Ascending aorta (tissue), 2 donors: Measurements from ENCODE around the gene ERBB2. TPM values are rescaled to one million over a fixed set of nuclear protein-coding genes. Genes with fewer than 3 reads are reported as not detected.
"Not testable (repeated sequence)": the region's sequence is repeated elsewhere in the genome, so short reads cannot be mapped to it uniquely, and the experiment has no call there.

Experiments used
- DNase-seq, 2 donors: peaks; one replicate each; pipeline ENCODE4 v3.0.0-alpha.2; 2019; ENCODE audit warnings: low spot score in 2 of 2
- H3K27ac ChIP-seq, 2 donors: fragments of 200-600 bp; sonication (generic); one replicate each; pipeline ENCODE4 v1.5.1; 2016 to 2017; ENCODE audit warnings: mild to moderate bottlenecking in 1 of 2
- H3K27me3 ChIP-seq: fragments of 200-600 bp; sonication (generic); one replicate; pipeline ENCODE4 v1.5.1; 2017
- H3K36me3 ChIP-seq, 2 donors: fragments of 200-600 bp; sonication (generic); one replicate each; pipeline ENCODE4 v1.5.1; 2016
- H3K4me1 ChIP-seq, 2 donors: fragments of 200-600 bp; sonication (generic); one replicate each; pipeline ENCODE4 v1.5.1; 2016 to 2017; ENCODE audit warnings: mild to moderate bottlenecking in 1 of 2
- H3K4me3 ChIP-seq, 2 donors: fragments of 200-600 bp; sonication (generic); one replicate each; pipeline ENCODE4 v1.5.1; 2016 to 2017; ENCODE audit warnings: mild to moderate bottlenecking in 1 of 2
- H3K9me3 ChIP-seq, 2 donors: fragments of 200-600 bp; sonication (generic); one replicate each; pipeline ENCODE4 v1.5.1; 2016
- CTCF ChIP-seq, 3 experiments: fragments of 200-600 bp in 2 of 3; fragments of 450-650 bp in 1 of 3; sonication (generic) in 2 of 3; IDR thresholded peaks; one replicate each; pipeline ENCODE4 v1.5.1; 2016 to 2019; ENCODE audit warnings: antibody characterized with exemption in 3 of 3, mild to moderate bottlenecking in 1 of 3, moderate library complexity in 1 of 3
- intact Hi-C: fragments of 100-400 bp; cut with DNase I; formaldehyde crosslinking; loops from one replicate; pipeline ENCODE4 v1.15.1; 2023
- total RNA-seq: library from RNA; depleted of rRNA; stranded (reverse); fragments of >200 nt; gene quantifications from one replicate; pipeline ENCODE4 v1.1.0, GENCODE V29; 2016

Gene ERBB2
- total RNA-seq, 1 donor from 2014 or later: 124 TPM

- DNase-seq: no peak
- Histone ChIP-seq H3K27ac (no peak overlapping the region), H3K27me3 (peaks cover 12% of the 10 kb centered on the region), H3K9me3 (no peaks in the 10 kb centered on the region), H3K4me3 (no peak overlapping the region), H3K36me3 (no peaks in the 10 kb centered on the region), H3K4me1 (peaks cover 0 to 6% of the 10 kb centered on the region in 2 donors)
- no peak for TF ChIP-seq CTCF (IDR thresholded peaks at IDR 0.05)
- intact Hi-C loops: no loop called here
Measured at GRCh38 chr17:39744075-39744835, 44.4 kb downstream of the ERBB2 start.

GRCh38 chr17:39744836-39745215 lies 45.0 kb downstream of the ERBB2 start:
- intact Hi-C loops: no loop called here
- peaks cover 12% of the 10 kb centered on the region for H3K27me3 ChIP-seq
- no peak for DNase-seq

GRCh38 chr17:39745335-39746144 lies 45.7 kb downstream of the ERBB2 start:
- DNase-seq: no peak
- no peaks in the 10 kb centered on the region for H3K9me3 ChIP-seq
- no peak overlapping the region for H3K27ac ChIP-seq
- TF ChIP-seq CTCF (IDR thresholded peaks at IDR 0.05): no peak
- intact Hi-C loops: no loop called here
- H3K4me1 ChIP-seq: peaks cover 0 to 6% of the 10 kb centered on the region in 2 donors
- H3K4me3 ChIP-seq: no peak overlapping the region
- H3K36me3 ChIP-seq: no peaks in the 10 kb centered on the region
- peaks cover 9% of the 10 kb centered on the region for H3K27me3 ChIP-seq

More at GRCh38 chr17:39744836-39745215, 45.0 kb downstream of the ERBB2 start:
- Histone ChIP-seq H3K9me3 (no peaks in the 10 kb centered on the region), H3K4me3 (no peak overlapping the region), H3K36me3 (no peaks in the 10 kb centered on the region), H3K27ac (no peak overlapping the region), H3K4me1 (peaks cover 0 to under 1% of the 10 kb centered on the region in 2 donors)
- TF ChIP-seq CTCF (IDR thresholded peaks at IDR 0.05): no peak

GRCh38 chr17:39746145-39746461 lies 46.2 kb downstream of the ERBB2 start:
- TF ChIP-seq CTCF (IDR thresholded peaks at IDR 0.05): no peak
- no peak overlapping the region for H3K4me3 ChIP-seq
- H3K27ac ChIP-seq: no peak overlapping the region
- no peaks in the 10 kb centered on the region for H3K36me3 ChIP-seq
- intact Hi-C loops: no loop called here
- no peaks in the 10 kb centered on the region for H3K9me3 ChIP-seq
- no peak for DNase-seq
- H3K4me1 ChIP-seq: peaks cover 0 to 7% of the 10 kb centered on the region in 2 donors
- peaks cover 3% of the 10 kb centered on the region for H3K27me3 ChIP-seq

- H3K36me3 ChIP-seq: no peaks in the 10 kb centered on the region
- intact Hi-C loops: no loop called here
- no peaks in the 10 kb centered on the region for H3K9me3 ChIP-seq
- H3K27me3 ChIP-seq: no peaks in the 10 kb centered on the region
- no peak overlapping the region for H3K27ac ChIP-seq
- TF ChIP-seq CTCF (IDR thresholded peaks at IDR 0.05): no peak
- no peak overlapping the region for H3K4me3 ChIP-seq
- DNase-seq: no peak
- peaks cover 0 to 7% of the 10 kb centered on the region in 2 donors for H3K4me1 ChIP-seq
Measured at GRCh38 chr17:39747745-39748144, 47.9 kb downstream of the ERBB2 start.

GRCh38 chr17:39748444-39749034 lies 48.7 kb downstream of the ERBB2 start:
- intact Hi-C loops, H3K27me3 ChIP-seq, DNase-seq, H3K4me3 ChIP-seq, H3K27ac ChIP-seq, H3K9me3 ChIP-seq, H3K36me3 ChIP-seq: not testable (repeated sequence)
- H3K4me1 ChIP-seq: peaks cover 3 to 11% of the 10 kb centered on the region in 2 donors
